ENCODE measurements around the gene BCL2.

BCL2 gene

DNA sequence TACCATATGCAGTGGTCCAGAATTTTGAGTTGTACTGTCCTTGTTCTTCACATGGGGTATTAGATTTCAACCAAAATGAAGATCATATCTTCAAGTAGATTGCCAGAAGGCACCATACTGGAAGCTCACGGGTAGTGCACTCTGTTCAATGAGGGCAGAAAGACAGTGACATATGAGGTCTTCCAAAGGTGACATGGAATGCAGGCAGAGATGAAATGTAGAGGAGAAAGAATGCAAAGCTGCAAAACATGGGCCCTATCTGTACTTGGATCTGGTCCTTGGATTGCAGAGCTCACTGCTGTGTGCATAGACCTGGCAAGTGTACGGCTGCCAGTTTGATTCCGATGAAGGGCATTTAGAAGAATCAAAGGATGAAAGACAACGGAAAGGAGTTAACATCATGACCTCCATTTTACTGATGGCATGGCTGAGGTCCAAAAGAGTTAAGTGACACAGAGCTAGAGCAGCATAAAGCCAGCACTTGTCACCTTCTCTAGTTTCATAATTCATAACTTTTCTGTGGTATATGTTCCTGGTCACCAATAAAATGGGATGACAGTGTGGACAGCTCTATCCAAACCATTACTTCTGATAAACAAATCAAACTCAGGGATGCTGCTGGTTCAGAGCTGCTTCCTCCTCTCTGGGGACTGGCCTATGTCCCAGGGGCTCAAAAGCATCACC is 64.7 kb downstream of the BCL2 start:
- TF ChIP-seq, protein P1, sequence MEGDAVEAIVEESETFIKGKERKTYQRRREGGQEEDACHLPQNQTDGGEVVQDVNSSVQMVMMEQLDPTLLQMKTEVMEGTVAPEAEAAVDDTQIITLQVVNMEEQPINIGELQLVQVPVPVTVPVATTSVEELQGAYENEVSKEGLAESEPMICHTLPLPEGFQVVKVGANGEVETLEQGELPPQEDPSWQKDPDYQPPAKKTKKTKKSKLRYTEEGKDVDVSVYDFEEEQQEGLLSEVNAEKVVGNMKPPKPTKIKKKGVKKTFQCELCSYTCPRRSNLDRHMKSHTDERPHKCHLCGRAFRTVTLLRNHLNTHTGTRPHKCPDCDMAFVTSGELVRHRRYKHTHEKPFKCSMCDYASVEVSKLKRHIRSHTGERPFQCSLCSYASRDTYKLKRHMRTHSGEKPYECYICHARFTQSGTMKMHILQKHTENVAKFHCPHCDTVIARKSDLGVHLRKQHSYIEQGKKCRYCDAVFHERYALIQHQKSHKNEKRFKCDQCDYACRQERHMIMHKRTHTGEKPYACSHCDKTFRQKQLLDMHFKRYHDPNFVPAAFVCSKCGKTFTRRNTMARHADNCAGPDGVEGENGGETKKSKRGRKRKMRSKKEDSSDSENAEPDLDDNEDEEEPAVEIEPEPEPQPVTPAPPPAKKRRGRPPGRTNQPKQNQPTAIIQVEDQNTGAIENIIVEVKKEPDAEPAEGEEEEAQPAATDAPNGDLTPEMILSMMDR (IDR thresholded peaks at IDR 0.05) = no peak
- Histone ChIP-seq H3K27ac (peak overlapping the region; percentile 94), H3K4me3 (ENCODE audit: low read depth in 1 of 2, low read length in 1 of 2) (no peak overlapping the region), H3K27me3 (no peaks in the 10 kb centered on the region), H3K9me3 (no peaks in the 10 kb centered on the region), H3K4me1 (ENCODE audit: control insufficient read depth in 1 of 2, insufficient read depth in 1 of 2, low read depth in 1 of 2, low read length in 1 of 2) (peaks cover 47 to 49% of the 10 kb centered on the region in 2 experiments), H3K36me3 (no peaks in the 10 kb centered on the region)

DNA sequence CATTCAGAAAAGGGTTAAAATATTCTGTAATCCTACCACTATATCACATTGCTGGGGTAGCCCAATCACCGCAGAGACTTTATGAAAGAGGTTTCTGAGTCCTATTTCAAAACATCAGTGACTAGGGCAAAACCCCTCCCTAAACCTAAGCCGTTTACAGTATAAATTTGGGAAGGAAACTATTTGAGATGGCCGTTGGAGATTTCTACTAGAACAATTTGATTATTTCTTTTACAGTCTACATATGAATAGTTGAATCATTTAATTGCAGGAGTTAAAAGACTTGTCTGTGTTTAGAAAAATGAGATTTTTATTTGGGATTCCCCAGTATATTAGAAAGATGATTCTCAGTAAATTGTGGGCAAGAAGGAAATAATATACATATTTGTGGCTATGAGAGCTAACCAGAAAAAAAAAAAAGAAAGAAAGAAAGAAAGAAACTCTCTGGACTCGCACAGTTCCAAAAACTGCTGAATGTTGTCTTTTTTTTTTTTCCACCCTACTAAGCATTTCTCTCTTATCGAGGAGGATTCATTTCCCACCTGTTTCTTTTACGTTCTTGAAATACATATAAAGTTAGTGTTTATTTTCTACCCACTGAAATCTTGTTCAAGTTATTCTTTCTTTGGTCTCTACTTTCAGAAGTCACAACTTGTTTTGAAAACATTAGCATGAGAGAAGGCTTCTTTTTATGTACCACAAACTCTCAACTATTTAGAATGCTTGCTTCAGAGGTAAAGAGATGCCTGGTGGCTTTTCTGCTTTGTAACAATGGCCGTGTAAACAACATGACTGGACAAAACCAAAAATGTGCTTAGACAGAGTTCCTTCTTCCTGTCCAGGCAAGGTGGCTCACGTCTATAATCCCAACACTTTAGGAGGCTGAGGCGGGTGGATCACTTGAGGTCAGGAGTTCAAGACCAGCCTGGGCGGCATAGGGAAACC is 65.9 kb downstream of the BCL2 start:
- H3K27me3 ChIP-seq = no peaks in the 10 kb centered on the region
- H3K9me3 ChIP-seq = no peaks in the 10 kb centered on the region
- peak overlapping the region; percentile 45 to 46 for H3K4me3 ChIP-seq (ENCODE audit: low read depth in 1 of 2, low read length in 1 of 2)
- H3K27ac ChIP-seq = peak overlapping the region; percentile 94
- no peaks in the 10 kb centered on the region for H3K36me3 ChIP-seq
- TF ChIP-seq, protein P1 (IDR thresholded peaks at IDR 0.05) = no peak
- peaks cover 59 to 61% of the 10 kb centered on the region in 2 experiments for H3K4me1 ChIP-seq (ENCODE audit: control insufficient read depth in 1 of 2, insufficient read depth in 1 of 2, low read depth in 1 of 2, low read length in 1 of 2)

DNA sequence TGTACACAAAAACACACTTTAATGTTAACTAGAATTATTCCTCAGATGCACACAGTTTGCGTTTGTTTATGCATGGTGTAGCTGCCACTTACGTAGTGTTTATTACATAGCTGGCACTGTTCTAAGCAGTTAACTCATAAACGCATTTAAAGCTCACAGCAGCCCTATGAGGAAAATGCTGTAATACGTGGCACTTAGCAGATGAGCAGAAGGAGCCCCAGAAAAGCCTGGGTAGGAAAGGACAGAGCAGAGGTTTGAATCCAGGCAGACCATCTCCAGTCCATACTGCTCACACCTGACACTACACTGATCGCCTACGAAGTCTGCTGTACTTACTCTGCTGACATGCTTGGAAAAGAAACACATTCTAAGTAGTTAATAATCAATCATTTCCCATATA is 66.6 kb downstream of the BCL2 start:
- H3K27me3 ChIP-seq = no peaks in the 10 kb centered on the region
- H3K4me1 ChIP-seq (ENCODE audit: control insufficient read depth in 1 of 2, insufficient read depth in 1 of 2, low read depth in 1 of 2, low read length in 1 of 2) = peaks cover 62 to 63% of the 10 kb centered on the region in 2 experiments
- TF ChIP-seq, protein P1 (IDR thresholded peaks at IDR 0.05) = no peak
- H3K27ac ChIP-seq = peak overlapping the region; percentile 94
- H3K4me3 ChIP-seq (ENCODE audit: low read depth in 1 of 2, low read length in 1 of 2) = peak overlapping the region; percentile 45 to 46
- H3K36me3 ChIP-seq = no peaks in the 10 kb centered on the region
- H3K9me3 ChIP-seq = no peaks in the 10 kb centered on the region

DNA sequence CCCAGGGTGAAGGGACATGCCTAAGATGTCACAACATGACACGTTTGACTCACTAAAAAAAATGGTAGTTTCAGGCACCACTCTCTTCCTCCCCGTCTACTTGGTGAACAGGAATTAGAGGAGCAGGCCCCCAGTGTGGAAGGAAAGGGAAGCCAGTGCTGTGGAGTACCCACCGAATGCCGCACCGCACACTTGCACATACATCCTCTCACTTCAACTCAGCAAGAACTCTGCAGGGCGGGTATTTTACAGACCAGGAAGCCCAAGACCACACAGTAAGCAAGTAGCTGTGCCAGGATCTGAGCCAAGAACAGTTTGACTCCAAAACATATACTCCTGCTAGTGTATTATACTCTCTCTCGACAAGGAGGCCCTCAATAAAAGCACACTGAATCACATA is 69.8 kb downstream of the BCL2 start:
- no peaks in the 10 kb centered on the region for H3K9me3 ChIP-seq
- no peaks in the 10 kb centered on the region for H3K27me3 ChIP-seq
- peaks cover 68 to 73% of the 10 kb centered on the region in 2 experiments for H3K4me1 ChIP-seq (ENCODE audit: control insufficient read depth in 1 of 2, insufficient read depth in 1 of 2, low read depth in 1 of 2, low read length in 1 of 2)
- H3K4me3 ChIP-seq (ENCODE audit: low read depth in 1 of 2, low read length in 1 of 2) = peak overlapping the region; percentile 2 to 43
- peak overlapping the region; percentile 77 for H3K27ac ChIP-seq
- H3K36me3 ChIP-seq = no peaks in the 10 kb centered on the region
- TF ChIP-seq, protein P1 (IDR thresholded peaks at IDR 0.05) = no peak

DNA sequence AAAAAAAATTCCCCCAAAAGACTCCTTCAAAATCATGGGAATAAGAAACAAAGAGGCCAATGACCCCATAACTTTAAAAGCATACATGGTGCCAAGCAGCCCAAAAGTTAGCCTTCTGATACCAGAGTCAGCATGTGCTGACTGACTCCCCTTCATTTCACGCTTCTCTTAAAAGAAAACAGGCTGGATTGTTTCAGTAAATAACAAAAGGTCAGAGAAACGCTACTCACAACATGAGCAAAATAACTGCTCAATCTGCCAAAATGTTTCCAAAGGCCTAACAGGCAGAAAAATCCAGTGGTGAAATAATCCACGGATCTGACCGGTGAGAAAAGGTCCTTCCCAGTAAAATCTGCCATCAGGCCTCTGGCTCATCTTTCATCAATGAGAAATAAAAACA is 71.6 kb downstream of the BCL2 start:
- peaks cover 53 to 57% of the 10 kb centered on the region in 2 experiments for H3K4me1 ChIP-seq (ENCODE audit: control insufficient read depth in 1 of 2, insufficient read depth in 1 of 2, low read depth in 1 of 2, low read length in 1 of 2)
- no peaks in the 10 kb centered on the region for H3K9me3 ChIP-seq
- H3K4me3 ChIP-seq (ENCODE audit: low read depth in 1 of 2, low read length in 1 of 2) = no peak overlapping the region
- H3K27me3 ChIP-seq = no peaks in the 10 kb centered on the region
- TF ChIP-seq, protein P1 (IDR thresholded peaks at IDR 0.05) = no peak
- H3K36me3 ChIP-seq = no peaks in the 10 kb centered on the region
- H3K27ac ChIP-seq = no peak overlapping the region

Data from neutrophil (primary cell).